Left kidney (tissue), 2 donors: Measurements from ENCODE around the gene ARHGAP15. TPM values are rescaled to one million over a fixed set of nuclear protein-coding genes. Genes with fewer than 3 reads are reported as not detected.
A peak's percentile ranks its signal among the peaks of the same experiment; 100 is the strongest.

Experiments used
- DNase-seq: peaks from one replicate; pipeline ENCODE4 v3.0.0-alpha.2; 2013
- polyA plus RNA-seq: library from polyadenylated mRNA; unstranded; fragments of 120-200 nt; gene quantifications from one replicate; pipeline ENCODE4 v1.2.1, GENCODE V29; 2013; ENCODE audit not compliant: insufficient read length

Gene ARHGAP15
- polyA plus RNA-seq, 1 donor: 3.7 TPM

- no peak for DNase-seq
These were observed 591.0 kb downstream of the ARHGAP15 start for GRCh38 chr2:143720095-143720664.

- no peak for DNase-seq
These were observed 596.2 kb downstream of the ARHGAP15 start for GRCh38 chr2:143725400-143725799.

GRCh38 chr2:143726151-143726845, 597.1 kb downstream of the ARHGAP15 start:
- no peak for DNase-seq

- DNase-seq: no peak
These were observed 599.3 kb downstream of the ARHGAP15 start for GRCh38 chr2:143728498-143728897.

- no peak for DNase-seq
These were observed 600.1 kb downstream of the ARHGAP15 start for GRCh38 chr2:143729296-143729814.

- no peak for DNase-seq
These were observed 601.1 kb downstream of the ARHGAP15 start for GRCh38 chr2:143730155-143730952.

- no peak for DNase-seq
These were observed 601.7 kb downstream of the ARHGAP15 start for GRCh38 chr2:143730953-143731260.

- no peak for DNase-seq
These were observed 602.9 kb downstream of the ARHGAP15 start for GRCh38 chr2:143732076-143732475.

GRCh38 chr2:143732871-143733270, 603.7 kb downstream of the ARHGAP15 start:
- no peak for DNase-seq

GRCh38 chr2:143734507-143734906, 605.3 kb downstream of the ARHGAP15 start:
- DNase-seq: no peak

- DNase-seq: no peak
These were observed 607.7 kb downstream of the ARHGAP15 start for GRCh38 chr2:143736904-143737303.

- no peak for DNase-seq
These were observed 611.2 kb downstream of the ARHGAP15 start for GRCh38 chr2:143740431-143740830.

- no peak for DNase-seq
These were observed 612.0 kb downstream of the ARHGAP15 start for GRCh38 chr2:143741205-143741604.

- no peak for DNase-seq
These were observed 613.4 kb downstream of the ARHGAP15 start for GRCh38 chr2:143742581-143742980.

- no peak for DNase-seq
These were observed 614.9 kb downstream of the ARHGAP15 start for GRCh38 chr2:143744114-143744513.

- DNase-seq: no peak
These were observed 615.8 kb downstream of the ARHGAP15 start for GRCh38 chr2:143745060-143745459.

GRCh38 chr2:143754742-143755141, 625.5 kb downstream of the ARHGAP15 start:
- no peak for DNase-seq

GRCh38 chr2:143758629-143759330, 629.6 kb downstream of the ARHGAP15 start:
- no peak for DNase-seq

- no peak for DNase-seq
These were observed 630.2 kb downstream of the ARHGAP15 start for GRCh38 chr2:143759455-143759854.

GRCh38 chr2:143762176-143762928, 633.1 kb downstream of the ARHGAP15 start:
- no peak for DNase-seq

- DNase-seq: peak; percentile 17
These were observed 635.0 kb downstream of the ARHGAP15 start for GRCh38 chr2:143764261-143764660.

- DNase-seq: no peak
These were observed 635.5 kb downstream of the ARHGAP15 start for GRCh38 chr2:143764706-143765105.
